ENCODE results near the gene SWSAP1. TPM values are rescaled to one million over a fixed set of nuclear protein-coding genes. Genes with fewer than 3 reads are reported as not detected.

The SWSAP1 gene
- total RNA-seq, 1 donor from 2014 or later, result 3.5 TPM

DNA sequence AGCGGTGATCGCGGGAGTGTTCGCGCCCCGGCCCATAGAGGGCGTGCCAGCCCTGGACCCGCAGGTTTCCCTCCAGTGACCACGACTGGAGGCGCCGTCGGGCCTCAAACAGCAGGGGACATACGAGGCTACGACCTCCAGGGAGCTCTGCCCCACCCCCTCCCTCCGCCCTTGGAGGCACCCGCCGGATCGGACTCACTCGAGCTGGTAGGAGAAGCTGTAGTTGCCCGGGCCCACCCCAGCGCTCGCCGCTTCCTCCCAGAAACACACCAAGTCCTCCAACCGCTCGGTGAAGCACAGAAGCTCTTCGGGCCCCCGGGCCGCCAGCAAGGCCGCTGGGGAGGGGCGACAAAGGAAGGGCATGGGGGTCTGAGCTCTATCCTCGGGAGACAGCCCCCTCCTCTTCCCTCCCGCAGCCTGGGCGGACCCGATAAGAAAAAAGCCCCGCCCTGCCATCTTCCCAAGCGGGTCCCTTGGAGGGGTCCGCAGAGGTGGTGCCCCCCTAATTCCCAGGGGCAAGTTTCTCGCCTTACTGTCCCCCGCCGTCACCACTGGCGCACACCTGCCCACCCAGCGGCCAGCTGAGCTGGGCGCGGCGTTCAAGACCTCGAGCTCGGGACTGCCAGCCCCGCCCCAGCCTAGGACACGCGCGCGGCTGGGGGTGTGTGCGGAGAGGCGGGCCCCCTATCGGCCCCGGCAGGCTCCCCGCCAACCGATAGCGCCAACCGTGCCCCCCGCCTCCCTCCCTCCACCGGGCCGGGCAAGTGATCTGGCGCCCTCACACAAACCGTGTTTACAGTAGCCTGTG lies 8.6 kb downstream of the SWSAP1 start:
- H3K9me3 Mint-ChIP-seq, result no peaks in the 10 kb centered on the region
- H3K36me3 Mint-ChIP-seq (ENCODE audit: low read depth), result no peaks in the 10 kb centered on the region
- peak; percentile 44 for DNase-seq (ENCODE audit: low read depth, low spot score)
- H3K4me3 Mint-ChIP-seq, result peak overlapping the region; percentile 72
- H3K4me1 Mint-ChIP-seq, result peaks cover 33% of the 10 kb centered on the region
- H3K27ac Mint-ChIP-seq (ENCODE audit: unreplicated experiment), result no peak overlapping the region
- peaks cover 39% of the 10 kb centered on the region for H3K27me3 Mint-ChIP-seq (ENCODE audit: low read depth)
- TF ChIP-seq, protein P1, sequence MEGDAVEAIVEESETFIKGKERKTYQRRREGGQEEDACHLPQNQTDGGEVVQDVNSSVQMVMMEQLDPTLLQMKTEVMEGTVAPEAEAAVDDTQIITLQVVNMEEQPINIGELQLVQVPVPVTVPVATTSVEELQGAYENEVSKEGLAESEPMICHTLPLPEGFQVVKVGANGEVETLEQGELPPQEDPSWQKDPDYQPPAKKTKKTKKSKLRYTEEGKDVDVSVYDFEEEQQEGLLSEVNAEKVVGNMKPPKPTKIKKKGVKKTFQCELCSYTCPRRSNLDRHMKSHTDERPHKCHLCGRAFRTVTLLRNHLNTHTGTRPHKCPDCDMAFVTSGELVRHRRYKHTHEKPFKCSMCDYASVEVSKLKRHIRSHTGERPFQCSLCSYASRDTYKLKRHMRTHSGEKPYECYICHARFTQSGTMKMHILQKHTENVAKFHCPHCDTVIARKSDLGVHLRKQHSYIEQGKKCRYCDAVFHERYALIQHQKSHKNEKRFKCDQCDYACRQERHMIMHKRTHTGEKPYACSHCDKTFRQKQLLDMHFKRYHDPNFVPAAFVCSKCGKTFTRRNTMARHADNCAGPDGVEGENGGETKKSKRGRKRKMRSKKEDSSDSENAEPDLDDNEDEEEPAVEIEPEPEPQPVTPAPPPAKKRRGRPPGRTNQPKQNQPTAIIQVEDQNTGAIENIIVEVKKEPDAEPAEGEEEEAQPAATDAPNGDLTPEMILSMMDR (conservative IDR thresholded peaks at IDR 0.05), result peak; percentile 77

DNA sequence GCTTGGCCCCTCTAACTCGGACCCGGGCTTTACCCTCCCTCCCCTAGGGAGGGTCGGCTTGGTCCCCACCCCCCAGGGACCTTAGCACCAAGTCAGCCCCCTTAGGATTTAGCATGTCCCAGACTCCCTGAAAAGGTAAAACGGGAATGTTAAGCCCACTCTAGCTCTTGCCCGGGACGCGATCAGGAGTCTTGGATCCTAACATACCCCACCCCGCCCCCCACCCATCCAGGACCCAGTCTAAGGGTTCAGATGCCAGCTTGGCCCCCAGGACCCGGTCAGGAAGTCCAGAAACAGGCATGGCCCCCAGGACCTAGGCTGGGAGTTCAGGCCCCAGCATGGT lies 9.2 kb downstream of the SWSAP1 start:
- Mint-ChIP-seq H3K4me3 (no peak overlapping the region), H3K27me3 (ENCODE audit: low read depth) (peaks cover 39% of the 10 kb centered on the region), H3K9me3 (no peaks in the 10 kb centered on the region), H3K27ac (ENCODE audit: unreplicated experiment) (no peak overlapping the region), H3K4me1 (peaks cover 28% of the 10 kb centered on the region), H3K36me3 (ENCODE audit: low read depth) (no peaks in the 10 kb centered on the region)
- no peak for DNase-seq (ENCODE audit: low read depth, low spot score)
- TF ChIP-seq, protein P1 (conservative IDR thresholded peaks at IDR 0.05), result no peak

DNA sequence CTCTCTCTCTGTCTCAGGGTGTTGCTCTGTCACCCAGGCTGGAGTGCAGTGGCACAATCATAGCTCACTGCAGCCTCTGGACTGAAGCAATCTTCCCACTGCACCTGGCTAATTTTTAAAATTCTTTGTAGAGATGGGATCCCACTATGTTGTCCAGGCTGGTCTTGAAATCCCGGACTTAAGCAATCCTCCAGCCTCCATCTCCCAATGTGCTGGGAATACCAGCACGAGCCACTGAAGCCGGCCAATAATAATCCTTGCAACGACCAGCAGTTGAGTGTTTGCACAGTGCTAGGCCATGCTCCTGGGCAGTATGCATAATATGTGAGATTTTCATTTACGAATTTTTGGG lies 10.3 kb downstream of the SWSAP1 start:
- Mint-ChIP-seq H3K27me3 (ENCODE audit: low read depth) (peaks cover 39% of the 10 kb centered on the region), H3K4me3 (peak overlapping the region; percentile 62), H3K9me3 (no peaks in the 10 kb centered on the region), H3K4me1 (peaks cover 28% of the 10 kb centered on the region), H3K36me3 (ENCODE audit: low read depth) (no peaks in the 10 kb centered on the region), H3K27ac (ENCODE audit: unreplicated experiment) (no peak overlapping the region)
- no peak for DNase-seq (ENCODE audit: low read depth, low spot score)
- TF ChIP-seq, protein P1 (conservative IDR thresholded peaks at IDR 0.05), result no peak

DNA sequence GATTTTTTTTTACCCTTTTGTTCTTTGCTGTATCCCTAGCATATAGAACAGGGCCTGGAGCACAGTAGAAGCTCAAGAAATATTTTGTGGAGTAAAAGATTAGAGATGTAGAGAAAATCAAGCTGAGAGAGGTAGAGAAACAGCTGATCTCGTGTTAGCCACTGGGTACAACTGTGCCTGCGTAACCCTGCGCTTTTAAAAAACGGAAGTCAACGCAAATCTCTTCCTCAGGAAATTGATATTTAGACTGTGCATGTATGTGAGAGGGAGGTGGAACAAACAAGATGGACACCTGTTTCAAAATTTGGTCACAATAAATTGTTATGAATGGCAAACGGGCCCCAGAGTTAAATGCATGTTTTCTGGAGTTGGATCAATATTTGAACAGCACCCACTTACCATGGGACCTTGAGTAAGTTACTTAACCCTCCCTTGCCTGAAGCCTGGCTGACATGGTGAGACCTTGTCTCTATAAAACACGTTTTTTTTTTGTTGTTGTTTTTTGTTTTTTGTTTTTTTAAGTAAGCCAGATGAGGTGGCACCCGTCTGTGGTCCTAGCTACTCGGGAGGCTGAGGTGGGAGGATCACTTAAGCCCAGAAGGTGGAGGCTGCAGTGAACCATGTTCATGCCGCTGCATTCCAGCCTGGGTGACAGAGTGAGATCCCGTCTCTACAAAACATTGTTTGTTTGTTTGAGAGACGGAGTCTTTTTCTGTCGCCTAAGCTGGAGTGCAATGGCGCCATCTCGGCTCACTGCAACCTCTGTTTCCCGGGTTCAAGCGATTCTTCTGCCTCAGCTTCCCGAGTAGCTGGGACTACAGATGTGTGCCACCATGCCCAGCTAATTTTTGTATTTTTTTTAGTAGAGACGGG lies 12.9 kb downstream of the SWSAP1 start:
- H3K9me3 Mint-ChIP-seq, result peaks cover 2% of the 10 kb centered on the region
- peaks cover 24% of the 10 kb centered on the region for H3K27me3 Mint-ChIP-seq (ENCODE audit: low read depth)
- TF ChIP-seq, protein P1 (conservative IDR thresholded peaks at IDR 0.05), result no peak
- no peak overlapping the region for H3K4me3 Mint-ChIP-seq
- no peak for DNase-seq (ENCODE audit: low read depth, low spot score)
- H3K4me1 Mint-ChIP-seq, result peaks cover 10% of the 10 kb centered on the region
- H3K36me3 Mint-ChIP-seq (ENCODE audit: low read depth), result no peaks in the 10 kb centered on the region
- H3K27ac Mint-ChIP-seq (ENCODE audit: unreplicated experiment), result no peak overlapping the region

DNA sequence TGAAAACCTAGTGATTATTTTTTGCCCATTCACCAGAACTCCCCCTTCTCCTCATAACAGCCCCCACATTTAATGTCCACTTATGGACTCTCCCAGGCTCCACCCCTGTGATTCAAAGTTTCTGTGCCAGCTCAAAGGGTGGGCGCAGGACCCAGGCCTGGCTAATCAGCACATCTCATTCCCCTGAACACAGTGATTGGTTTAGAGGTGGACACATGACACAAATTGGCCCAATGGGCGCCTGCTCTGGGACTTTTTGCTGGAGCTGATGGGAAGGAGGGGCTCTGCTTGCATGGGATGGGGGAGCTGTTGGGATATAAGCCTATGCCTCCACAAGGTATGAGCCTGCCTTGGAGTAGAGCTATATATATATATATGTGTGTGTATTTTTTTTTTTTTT lies 15.9 kb downstream of the SWSAP1 start:
- Mint-ChIP-seq H3K36me3 (ENCODE audit: low read depth) (no peaks in the 10 kb centered on the region), H3K27ac (ENCODE audit: unreplicated experiment) (no peak overlapping the region), H3K27me3 (ENCODE audit: low read depth) (peaks cover 9% of the 10 kb centered on the region), H3K4me1 (no peaks in the 10 kb centered on the region), H3K4me3 (no peak overlapping the region), H3K9me3 (peaks cover 2% of the 10 kb centered on the region)
- DNase-seq (ENCODE audit: low read depth, low spot score), result no peak
- TF ChIP-seq, protein P1 (conservative IDR thresholded peaks at IDR 0.05), result no peak
